ENCODE measurements around the gene PMS1.
"Not testable (repeated sequence)": the region's sequence is repeated elsewhere in the genome, so short reads cannot be mapped to it uniquely, and the experiment has no call there.

PMS1 gene

DNA sequence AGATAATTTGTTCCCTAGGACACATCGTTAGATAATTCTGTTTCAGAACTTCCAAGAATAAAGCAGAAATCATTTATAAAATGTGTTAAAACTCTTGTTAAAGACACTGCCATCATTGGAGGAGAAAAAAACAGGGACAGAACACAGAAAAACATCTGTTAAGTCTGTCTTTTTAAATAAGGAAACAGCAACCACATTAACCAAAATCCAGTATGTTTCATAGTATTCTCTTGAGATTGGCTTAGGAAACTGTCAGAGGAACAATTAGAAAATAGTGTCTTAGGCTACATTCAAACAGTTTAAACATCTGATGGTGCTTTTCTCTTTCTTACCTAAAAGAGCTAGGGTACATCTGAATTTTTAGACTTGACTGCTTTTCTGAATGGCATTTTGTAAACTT is 81.6 kb downstream of the PMS1 start:
- no peak for DNase-seq (ENCODE audit: low read depth)

DNA sequence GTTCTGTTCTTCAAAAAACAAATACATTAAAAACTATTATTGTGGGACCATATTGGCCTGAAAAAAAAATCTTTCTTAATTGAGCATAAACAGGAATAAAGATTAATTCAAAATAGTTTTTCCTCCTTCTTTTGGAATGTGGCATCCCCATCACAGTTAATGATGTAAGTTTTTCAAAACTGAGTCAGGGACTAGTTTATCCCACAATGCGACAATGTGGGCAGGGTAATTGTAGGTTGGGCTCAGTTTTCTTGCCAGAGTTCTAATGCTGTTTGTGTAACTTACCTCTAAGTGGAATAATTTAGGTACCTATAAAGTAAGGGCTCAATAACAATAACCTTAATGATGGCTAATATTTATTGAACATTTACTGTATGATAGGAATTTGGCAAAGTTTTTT is 82.0 kb downstream of the PMS1 start:
- no peak for DNase-seq (ENCODE audit: low read depth)

DNA sequence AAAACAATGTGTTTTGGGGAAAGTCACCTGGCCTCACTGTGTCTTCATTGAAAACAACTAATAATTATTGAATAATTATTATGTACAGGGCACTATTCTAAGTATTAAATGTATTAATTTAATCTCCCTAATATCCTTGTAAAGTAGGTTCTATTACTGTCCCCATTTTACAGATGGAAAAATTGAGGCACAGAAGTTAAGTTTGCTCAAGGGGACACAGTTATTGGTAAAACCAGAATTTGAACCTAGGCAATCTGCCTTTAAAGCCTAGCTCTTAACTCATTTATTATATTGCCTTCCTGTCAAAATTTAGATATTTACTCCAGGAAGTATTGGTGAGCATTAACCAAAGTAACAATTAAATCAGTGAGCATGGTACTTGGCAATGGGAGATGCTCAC is 84.6 kb downstream of the PMS1 start:
- no peak for DNase-seq (ENCODE audit: low read depth)

DNA sequence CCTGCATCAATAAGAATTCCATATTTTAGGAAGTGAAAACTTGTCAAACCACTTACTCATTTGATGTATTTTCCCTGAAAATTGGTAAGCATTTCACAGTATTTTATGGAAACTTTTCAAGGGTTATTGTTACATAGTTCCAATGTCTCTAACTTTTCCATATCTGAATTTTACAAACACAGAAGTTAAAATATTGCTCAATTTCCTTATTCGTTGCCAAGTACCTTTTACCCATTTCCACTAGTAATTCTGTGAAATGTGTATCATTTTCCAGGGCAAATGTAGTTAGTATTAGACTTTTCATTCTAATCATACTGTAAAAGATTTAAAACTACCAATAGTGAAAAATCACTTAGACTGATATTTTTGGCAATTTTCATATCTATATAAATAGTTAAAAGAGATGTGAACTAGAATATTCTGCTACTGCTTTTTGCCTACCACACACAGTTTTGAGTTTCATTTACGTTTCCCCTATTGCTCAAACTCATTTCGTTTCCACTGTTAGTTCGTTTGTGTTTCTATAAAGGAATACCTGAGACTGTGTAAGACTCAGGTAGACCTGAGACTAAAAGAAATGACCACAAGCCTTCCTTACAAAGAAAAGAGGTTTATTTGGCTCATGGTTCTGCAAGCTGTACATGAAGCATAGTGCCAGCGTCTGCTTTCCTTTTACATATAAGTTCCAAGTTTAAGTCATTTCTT is 86.3 kb downstream of the PMS1 start:
- DNase-seq (ENCODE audit: low read depth): no peak

DNA sequence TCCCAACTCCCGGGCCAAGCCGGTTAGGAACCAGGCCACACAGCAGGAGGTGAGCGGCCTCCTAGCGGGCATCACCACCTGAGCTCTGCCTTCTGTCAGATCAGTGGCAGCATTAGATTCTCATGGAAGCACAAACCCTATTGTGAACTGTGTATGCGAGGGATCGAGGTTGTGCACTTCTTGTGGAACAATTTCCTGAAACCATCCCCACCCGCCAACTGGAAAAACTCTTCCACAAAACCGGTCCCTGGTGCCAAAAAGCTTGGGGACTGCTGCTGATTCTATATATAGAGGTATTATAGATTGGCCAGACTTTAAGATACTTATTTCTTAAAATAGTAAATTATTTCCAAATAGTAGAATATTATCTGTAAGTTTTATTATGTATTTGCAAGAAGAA is 89.4 kb downstream of the PMS1 start:
- DNase-seq (ENCODE audit: low read depth): no peak

DNA sequence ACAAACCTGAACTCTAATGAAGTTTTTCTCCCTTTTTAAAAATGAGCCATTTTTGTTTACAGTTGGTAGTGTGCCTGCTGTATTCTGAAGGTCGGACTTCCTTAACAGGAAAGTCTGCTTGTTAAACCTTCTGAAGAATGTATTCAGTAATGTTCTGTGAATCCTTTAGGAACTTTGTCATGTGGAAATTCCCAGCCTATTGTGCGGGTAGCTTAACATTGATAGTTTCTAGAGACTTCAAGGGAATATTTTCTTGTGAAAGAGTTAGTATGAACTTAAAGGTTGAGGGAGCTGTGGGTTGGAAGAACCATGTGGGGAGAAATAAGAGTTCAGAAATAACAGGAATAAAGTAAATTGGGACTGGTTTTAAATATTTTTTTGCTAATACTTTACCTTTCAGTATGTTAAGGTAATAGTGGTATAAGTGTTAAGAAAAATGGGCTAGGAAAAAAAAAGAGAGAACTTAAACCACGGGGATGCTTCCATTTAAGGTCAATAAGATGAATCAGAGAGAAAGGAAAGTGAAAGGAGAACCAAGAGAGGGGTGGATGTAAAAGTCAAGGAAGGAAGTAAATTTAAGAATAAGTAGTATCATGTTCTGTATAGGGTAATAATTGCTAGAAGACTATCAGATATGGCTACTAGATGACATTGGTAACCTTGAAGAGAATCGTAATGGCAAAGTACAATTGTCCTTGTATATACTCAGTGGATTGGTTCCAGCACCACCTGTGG is 90.5 kb downstream of the PMS1 start:
- no peak for DNase-seq (ENCODE audit: low read depth)

DNA sequence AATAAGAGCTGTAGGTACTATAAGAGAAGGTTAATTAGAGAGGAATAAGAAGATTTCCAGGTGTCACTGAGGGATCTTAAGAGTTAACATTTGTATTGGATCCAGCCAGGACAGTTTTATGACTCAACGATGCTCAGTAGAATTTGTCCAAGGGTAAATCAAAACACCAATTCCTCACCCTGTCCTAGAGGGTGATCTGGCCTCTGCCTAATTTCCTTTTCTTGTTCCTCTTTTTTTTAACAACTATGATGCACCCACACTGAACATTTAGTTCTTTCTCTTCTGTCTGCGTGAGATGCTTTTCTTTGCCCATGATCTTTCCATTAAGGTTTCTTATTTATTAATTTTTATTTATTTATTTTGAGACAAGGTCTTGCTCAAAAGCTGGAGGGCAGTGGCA is 92.0 kb downstream of the PMS1 start:
- DNase-seq (ENCODE audit: low read depth): no peak

DNA sequence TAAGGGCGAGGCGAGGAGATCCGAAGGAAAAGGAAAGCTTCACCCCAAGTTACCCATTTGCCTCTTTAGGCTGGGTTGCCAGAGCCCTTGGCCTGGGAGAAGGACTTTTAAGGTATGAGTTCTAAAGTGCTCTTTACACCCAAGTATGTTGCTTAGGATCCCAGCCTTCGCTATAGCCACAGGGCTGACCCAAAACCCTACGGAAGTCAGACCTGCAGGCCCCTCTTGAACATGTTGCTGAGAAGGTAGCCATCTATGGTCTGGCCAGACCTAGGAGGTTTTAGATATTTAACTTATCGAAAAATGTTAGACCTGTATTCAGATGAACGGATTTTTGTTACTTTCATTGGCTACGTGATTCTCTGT is 95.4 kb downstream of the PMS1 start:
- DNase-seq (ENCODE audit: low read depth): no peak

DNA sequence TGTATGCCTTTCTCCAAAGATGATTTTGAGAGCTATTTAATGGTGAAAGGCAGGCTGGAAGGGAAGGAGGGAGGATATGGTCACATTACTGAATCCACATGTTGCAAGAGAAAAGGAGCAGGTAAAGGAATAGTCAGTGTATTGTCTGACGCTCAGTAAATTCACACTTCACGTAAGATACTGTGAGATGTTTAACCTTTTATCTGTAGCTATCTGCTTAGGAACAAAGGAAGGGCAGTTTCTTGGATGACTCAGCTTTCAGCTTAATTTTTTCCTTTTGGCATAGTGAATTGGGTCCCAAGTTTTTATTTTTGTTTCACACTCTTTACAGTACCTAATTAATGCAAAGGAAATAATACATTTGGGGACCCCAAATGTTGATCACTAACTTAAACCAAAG is 96.2 kb downstream of the PMS1 start:
- DNase-seq (ENCODE audit: low read depth): no peak

DNA sequence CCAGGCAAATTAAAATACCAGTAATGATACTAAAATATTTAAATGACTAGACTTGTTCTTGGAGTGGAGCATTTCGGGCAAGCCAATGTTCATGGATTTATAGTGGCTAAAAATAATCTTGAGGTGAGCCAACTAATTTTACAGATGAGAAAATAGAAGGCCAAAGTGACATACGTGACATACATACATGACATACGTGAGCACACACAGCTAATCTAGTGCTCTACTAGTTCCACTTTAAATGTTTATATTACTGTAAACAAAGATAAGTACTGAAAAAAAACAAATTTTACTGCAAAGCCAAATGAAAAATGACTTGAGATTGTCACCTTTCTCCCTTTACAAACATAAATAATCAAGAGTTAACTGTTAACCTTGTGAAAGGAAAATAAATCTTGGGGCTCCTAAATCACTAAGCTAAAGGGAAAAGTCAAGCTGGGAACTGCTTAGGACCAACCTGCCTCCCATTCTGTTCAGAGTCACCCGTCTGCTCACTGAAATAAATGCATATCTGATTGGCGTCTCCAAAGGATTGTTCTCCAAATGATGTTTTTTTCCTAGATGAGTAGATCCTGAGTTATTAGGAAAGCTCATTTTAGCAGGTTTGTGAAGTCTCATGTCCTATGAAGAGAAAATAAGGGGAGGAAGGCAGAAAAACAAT is 96.7 kb downstream of the PMS1 start:
- DNase-seq (ENCODE audit: low read depth): no peak

DNA sequence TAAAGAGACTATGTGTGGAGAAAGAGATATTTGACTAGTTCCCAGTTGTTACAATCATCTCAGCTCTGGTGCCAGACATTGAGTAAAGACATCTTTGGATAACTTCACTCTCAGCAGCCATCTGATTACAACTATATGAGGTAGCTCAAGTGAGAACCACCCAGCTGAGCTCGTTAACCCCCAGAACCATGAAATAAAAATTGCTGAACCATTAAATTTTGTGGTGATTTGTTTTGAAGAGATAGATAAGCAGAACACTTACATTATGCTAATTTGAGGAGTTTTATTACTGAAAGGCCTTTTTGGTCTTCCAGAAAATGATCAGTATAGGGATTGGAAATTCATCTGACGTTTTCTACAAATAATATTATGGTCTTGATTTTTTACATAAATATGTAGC is 101.1 kb downstream of the PMS1 start:
- DNase-seq (ENCODE audit: low read depth): no peak

DNA sequence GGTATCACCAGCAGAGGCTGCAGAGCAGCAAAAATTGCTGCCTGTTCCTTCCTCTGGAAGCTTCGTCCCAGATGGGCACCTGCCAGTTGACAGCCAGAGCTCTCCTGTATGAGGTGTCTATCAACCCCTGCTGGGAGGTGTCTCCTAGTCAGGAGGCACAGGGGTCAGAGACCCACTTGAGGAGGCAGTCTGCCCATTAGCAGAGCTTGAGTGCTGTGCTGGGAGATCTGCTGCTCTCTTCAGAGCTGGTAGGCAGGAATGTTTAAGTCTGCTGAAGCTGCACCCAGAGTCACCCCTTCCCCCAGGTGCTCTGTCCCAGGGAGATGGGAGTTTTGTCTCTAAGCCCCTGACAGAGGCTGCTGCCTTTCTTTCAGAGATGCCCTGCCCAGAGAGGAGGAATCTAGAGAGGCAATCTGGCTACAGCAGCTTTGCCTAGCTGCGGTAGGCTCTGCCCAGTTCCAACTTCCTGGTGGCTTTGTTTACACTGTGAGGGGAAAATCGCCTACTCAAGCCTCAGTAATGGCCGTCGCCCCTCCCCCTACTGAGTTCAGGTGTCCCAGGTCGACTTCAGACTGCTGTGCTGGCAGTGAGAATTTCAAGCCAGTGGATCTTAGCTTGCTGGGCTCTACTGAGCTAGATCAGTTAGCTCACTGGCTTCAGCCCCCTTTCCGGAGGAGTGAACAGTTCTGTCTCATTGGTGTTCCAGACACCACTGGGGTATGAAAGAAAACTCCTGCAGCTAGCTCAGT is 108.5 kb downstream of the PMS1 start:
- DNase-seq (ENCODE audit: low read depth): not testable (repeated sequence)

DNA sequence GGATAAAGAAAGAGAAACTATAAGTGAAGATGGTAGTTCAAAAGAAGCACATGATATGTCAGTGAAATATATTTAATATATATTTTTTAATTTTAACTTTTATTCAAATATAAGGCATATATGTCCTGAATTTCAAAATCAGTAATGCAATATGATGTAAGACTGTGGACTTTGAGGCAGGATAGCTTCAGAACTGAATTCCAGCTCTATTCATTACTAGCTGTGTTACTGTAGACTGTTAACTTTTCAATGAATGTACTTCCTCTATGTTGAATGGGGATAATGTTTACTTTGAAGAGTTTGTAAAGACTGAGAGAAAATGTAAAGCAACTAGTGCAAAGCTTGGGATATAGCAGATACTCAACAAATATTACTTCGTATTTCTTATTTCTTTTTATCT is 112.6 kb downstream of the PMS1 start:
- no peak for DNase-seq (ENCODE audit: low read depth)

DNA sequence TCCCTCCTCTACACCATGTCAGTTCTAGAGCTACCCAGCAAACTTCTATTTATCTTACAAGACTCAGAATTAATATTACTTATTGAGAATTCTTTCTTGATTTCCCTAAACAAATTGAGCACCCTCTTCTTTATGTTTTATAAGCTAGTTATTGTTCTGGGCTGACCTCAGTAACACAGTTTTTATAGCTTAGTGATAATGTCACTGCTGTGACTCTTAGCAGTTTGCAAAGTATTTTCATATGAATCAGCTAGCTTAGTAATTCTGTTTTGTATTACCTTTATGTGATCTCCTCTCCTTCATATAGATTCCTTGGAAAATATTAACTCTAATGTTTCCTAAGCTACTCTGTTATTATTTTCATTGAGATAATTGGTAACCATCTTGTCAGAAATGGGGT is 114.9 kb downstream of the PMS1 start:
- DNase-seq (ENCODE audit: low read depth): no peak

DNA sequence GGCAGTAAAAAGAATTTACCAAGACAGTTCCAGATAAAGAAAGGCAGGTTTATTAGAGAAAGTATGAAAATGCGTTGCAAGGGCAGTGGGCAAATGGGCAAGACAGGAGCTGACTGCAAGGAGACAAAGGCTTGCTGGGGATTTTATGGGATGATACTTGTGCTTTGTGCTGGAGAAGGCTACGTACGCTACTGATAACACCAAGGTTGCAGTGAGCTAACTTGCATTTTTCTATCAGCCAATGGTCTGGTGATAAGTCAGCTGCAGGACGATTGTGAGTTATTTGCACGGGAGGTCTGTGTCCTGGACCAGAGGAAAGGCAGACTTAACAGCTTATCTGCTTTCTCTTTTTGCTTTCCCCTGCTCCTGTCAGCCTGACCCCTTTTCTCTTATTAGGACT is 116.5 kb downstream of the PMS1 start:
- DNase-seq (ENCODE audit: low read depth): no peak

DNA sequence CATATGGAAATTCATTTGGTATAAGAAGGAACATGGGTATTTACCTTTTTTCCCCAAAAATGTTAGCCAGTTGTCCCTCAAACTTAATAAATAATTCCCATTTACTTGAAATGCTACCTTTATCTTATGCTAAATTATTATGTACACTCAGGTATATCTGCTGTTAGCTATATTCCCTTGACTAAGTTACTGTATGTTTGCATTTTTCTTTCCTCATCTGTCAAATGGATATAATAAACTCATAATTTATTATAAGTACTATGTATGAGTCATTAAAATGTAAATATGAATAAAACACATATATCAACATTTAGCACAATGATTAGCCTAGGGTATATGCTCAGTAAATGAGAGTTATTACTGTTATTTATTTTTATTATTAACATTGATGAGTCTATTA is 117.4 kb downstream of the PMS1 start:
- DNase-seq (ENCODE audit: low read depth): no peak

DNA sequence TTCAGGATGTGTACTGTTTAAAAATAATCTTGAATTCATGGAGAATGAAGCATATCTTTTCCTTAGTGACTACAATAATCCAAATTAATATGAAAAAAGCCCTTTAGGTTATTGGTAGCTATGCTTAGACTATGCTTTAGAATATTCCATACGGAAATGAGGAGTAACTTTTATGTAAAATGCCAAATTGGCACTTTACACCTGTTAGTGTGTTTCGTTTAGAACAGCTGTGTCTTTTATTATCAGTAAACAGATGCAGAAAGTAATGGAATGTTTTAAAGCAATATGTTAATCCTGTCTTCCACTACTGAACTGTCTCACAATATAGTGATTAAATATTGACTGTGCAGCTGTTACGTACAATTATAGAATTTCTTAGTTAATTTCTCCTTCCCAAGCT is 129.6 kb downstream of the PMS1 start:
- no peak for DNase-seq (ENCODE audit: low read depth)

DNA sequence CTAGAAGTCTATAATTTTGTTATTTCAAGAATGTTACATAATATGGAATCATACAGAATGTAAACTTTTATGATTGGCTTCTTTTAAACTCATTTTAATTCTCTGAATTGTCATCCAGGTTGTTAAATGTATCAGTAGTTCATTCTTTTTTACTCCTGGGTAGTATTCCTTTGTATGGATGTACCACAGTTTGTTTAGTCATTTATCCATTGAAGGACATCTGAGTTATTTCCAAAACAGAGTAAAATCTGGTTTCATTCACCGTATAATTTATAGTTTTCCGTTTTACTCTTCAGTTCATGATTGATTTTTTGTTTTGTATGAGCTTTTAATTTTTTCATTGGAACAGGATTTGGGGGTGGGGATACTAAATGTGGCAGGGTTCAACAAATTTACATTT is 132.4 kb downstream of the PMS1 start:
- no peak for DNase-seq (ENCODE audit: low read depth)

Data from HS-27A (cell line).